GM18507 (cell line): ENCODE data around the gene TYW1.
"Not testable (repeated sequence)": the region's sequence is repeated elsewhere in the genome, so short reads cannot be mapped to it uniquely, and the experiment has no call there.

ENCODE experiments used
- DNase-seq: peaks from one replicate; pipeline ENCODE4 v3.0.0; 2011; ENCODE audit warnings: low read depth; ENCODE audit not compliant: insufficient read length; ENCODE audit errors: extremely low spot score
- FAIRE-seq: peaks from 2 replicates; lab custom pipeline; 2011; peaks lifted over from hg19 to GRCh38; lab: Jason Lieb, UNC

Gene TYW1

DNA sequence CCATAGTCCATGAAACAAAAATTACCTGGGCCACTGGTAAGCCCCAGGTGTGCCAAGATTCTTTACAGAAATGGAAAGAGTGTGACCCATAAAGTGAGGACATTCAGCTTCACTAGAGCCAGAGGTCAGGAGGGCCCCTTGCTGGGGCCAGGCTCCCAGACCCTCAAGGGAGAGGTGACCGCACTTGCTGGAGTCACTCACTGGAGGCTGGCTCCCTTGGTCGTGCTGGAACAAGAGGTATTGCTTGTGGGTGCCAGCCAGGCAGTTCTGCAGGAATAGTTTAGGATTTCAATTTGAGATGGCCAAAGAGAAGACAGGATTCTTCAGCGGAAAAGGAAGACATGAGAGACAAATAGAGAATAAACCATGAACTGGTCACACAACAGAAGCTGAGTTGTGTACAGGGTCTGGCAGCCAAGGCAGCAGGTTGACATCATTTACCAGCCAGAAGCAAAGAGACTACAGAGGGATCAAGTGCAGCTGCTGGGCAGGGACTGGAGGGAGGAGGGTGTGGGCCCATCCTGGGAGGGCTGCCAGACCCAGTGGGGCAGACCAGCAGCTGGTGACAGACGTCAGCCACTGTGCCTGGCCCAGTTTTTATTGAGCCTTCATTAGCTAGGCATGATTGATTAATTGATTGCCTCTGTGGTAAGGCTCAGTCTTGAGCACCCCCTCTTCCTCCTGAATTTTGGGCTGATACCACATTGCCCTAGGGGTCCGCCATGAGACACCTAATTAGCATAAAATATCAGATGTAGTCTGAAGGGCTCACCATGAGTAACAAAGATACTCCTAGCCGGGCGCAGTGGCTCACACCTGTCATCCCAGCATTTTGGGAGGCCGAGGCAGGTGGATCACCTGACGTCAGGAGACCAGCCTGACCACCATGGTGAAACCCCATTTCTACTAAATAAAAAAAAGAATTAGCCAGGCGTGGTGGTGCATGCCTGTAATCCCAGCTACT, 40.1 kb downstream of the TYW1 start:
- not testable (repeated sequence) for FAIRE-seq, DNase-seq

GRCh38 chr7:67040832-67041231, 44.2 kb downstream of the TYW1 start:
- peak; percentile 76 for FAIRE-seq

GRCh38 chr7:67042781-67043558, 46.3 kb downstream of the TYW1 start:
- FAIRE-seq, DNase-seq: not testable (repeated sequence)

More at GRCh38 chr7:67040832-67041231, 44.2 kb downstream of the TYW1 start:
- DNase-seq: not testable (repeated sequence)

DNA sequence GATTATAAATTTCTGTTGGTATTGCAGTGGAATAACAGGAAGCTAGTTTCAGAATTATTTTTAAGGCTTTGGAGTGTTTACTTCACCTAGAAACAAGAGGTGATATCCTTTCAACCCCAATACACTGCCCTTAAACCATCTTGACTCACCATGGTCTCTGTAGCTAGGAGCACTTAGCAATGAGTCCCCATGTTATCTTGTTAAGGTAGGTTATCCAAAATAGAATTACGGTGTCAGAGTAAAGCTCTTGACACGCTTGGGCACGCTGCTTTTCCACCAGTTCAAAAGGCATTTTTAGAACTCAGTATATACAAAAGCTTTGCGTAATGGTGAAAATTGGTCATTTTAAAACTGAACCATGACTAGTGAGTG, 46.9 kb downstream of the TYW1 start:
- FAIRE-seq, DNase-seq: not testable (repeated sequence)

GRCh38 chr7:67045496-67045995, 48.9 kb downstream of the TYW1 start:
- DNase-seq: no peak
- FAIRE-seq: no peak

DNA sequence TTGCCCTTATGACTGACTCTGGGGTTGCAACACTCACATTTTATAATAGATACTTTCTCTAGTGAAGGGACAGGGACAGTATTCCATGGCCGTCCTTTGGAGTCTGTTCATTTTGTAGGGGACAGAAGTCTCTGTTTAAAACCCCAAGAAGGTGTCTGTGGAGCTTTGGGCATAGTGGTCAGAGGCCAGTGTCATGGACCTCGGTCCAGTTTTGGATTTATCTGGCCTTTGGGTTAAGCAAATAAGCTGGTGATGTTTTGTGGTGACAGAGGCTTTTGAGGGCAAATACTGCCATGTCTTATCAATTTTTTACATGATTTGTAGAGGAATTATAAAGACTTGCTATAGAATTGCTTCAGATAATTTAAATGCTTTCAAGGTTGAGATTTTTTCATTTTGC, 50.2 kb downstream of the TYW1 start:
- not testable (repeated sequence) for DNase-seq, FAIRE-seq

DNA sequence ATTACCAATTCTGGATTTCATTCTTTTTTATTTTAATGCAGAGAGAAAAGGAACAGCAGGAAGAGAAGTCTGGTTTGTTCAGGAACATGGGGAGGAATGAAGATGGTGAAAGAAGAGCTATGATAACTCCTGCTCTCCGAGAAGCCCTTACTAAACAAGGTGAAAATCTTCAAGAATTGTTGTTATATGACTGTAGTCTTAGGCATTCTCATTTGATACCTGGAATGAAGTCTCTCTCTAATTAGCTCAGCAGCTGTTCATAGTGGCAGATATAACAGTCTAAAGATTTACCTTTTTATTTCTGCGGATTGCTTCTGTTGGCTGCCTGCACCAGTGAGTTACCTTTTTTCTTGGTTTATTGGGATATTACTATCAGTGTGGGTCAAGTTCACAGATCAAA, 53.3 kb downstream of the TYW1 start:
- peak; percentile 38 for FAIRE-seq
- not testable (repeated sequence) for DNase-seq

DNA sequence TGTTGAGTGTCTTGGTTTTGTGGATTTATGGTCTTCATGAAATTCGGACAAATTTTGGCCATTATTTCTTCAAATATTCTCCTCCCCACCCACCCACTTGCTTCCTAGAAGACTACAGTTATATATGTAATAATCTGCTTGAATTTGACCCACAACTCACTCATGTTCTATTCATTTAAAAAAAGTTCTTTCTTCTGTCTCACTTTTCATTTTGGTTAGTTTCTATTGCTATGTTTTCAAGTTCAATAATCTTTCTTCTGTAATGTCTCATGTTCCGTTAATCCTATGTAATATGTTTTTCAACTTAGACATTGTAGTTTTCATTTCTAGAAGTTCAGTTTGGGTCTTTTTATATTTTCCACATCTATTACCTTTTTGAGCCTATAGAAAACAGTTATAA, 55.5 kb downstream of the TYW1 start:
- peak; percentile 66 for FAIRE-seq
- not testable (repeated sequence) for DNase-seq

- DNase-seq: no peak
- no peak for FAIRE-seq
Observed at GRCh38 chr7:67056683-67057082, 60.0 kb downstream of the TYW1 start.

GRCh38 chr7:67061321-67061720, 64.7 kb downstream of the TYW1 start:
- FAIRE-seq, DNase-seq: not testable (repeated sequence)

- FAIRE-seq: not testable (repeated sequence)
Observed at GRCh38 chr7:67062802-67063201, 66.2 kb downstream of the TYW1 start.

DNA sequence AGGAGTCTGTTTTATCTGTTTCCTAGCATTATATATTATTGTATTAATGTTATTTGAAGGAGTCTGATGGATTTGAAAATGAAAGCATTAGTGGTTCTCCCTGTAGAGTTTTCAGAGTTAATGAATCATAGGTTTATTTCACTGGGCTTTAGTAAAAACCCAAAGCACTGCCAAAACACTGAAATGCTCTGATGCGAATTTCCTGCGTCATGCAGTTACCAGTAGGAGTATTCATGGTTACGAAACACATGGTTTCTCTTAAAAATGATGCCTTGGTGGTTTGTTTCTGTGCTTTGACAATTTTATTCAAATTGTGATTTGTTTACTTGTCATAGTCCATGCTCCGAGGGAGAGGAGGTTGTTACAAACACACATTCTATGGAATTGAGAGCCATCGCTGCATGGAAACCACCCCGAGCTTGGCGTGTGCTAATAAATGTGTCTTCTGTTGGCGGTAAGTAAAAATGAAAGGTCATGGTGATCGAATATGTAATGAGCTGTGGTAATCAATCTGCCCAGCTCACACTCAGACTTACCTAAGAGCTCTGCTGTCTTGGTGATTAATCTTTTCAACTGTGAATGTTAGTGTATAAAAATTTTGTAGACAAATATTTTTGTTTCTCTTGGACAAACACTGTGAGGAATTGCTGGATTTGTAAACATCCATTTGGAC, 70.5 kb downstream of the TYW1 start:
- FAIRE-seq: peak; percentile 67

More at GRCh38 chr7:67062802-67063201, 66.2 kb downstream of the TYW1 start:
- DNase-seq: not testable (repeated sequence)

DNA sequence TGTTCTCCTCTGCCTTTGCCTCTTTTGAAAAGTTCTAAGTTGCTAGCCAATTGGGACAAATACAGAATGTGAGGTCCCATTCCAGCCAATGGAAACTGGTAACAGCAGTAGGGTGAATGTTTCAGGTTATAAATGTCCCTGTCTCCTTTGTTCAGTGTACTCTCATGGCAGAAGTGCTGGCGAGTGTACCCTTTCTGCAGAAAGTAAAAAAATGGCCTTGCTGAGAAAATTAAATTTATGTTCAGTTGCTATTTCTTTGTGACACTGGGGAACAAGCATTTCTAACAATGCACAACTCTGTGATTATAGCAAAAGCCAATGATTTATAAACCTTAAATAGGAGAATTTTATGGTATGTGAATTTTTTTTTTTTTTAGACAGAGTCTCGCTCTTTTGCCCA, 79.5 kb downstream of the TYW1 start:
- not testable (repeated sequence) for FAIRE-seq, DNase-seq

More for the DNA sequence above, 70.5 kb downstream of the TYW1 start:
- not testable (repeated sequence) for DNase-seq

GRCh38 chr7:67082880-67083279, 86.2 kb downstream of the TYW1 start:
- FAIRE-seq, DNase-seq: not testable (repeated sequence)

- FAIRE-seq, DNase-seq: not testable (repeated sequence)
Observed at GRCh38 chr7:67089261-67089660, 92.6 kb downstream of the TYW1 start.

DNA sequence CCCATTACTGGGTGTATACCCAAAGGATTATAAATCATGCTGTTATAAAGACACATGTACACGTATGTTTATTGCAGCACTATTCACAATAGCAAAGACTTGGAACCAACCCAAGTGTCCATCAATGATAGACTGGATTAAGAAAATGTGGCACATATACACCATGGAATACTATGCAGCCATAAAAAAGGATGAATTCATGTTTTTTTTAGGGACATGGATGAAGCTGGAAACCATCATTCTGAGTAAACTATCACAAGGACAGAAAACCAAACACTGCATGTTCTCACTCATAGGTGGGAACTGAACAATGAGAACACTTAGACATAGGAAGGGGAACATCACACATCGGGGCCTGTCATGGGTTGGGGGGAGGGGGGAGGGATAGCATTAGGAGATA, 94.4 kb downstream of the TYW1 start:
- DNase-seq, FAIRE-seq: not testable (repeated sequence)

DNA sequence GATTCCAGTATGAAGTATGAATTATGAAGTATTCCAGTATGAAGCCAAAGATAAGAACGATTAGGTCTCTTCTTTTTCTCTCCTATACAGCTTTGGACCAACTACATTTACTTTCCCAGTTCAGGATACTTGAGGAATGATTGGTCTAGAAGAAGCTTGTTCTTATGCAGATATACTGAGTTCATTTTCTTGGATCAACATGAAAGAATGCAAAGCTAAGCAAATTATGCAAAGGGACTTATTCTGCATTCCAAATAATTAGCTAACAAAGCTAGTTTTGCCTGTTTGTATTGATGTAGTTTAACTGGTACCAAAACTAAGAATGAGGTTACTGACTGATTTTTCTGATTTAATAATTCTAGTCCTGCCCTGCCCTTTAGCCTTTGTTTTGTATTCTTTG, 101.4 kb downstream of the TYW1 start:
- FAIRE-seq: peak; percentile 59
- not testable (repeated sequence) for DNase-seq

- not testable (repeated sequence) for FAIRE-seq, DNase-seq
Observed at GRCh38 chr7:67099406-67099805, 102.8 kb downstream of the TYW1 start.

DNA sequence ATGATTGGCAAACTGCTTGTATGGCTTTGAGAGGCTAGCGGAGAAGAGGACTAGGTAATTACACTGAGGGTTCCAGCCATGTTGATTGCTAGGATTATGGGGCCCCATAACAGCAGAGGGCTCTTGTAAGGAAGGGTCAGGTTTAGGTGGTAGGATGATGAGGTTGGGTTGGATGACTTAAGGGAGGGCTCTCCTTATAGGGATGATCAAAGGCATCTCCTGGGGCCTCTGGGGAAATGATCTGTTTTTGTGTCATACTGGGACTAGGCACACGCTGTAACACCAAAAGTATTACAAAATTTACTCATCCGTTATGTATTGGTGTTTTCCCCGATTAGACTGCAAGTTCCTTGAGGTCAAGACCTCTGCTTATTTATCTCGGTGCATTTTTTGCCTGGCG, 103.4 kb downstream of the TYW1 start:
- FAIRE-seq, DNase-seq: not testable (repeated sequence)
